GM21447 (cell line): ENCODE measurements around the gene NAA60.

Experiments
- ATAC-seq: cut with Tn5 transposase; IDR thresholded peaks from one replicate; pipeline ENCODE4 v1.9.1; 2021; ENCODE audit not compliant: unreplicated experiment

Gene NAA60

DNA sequence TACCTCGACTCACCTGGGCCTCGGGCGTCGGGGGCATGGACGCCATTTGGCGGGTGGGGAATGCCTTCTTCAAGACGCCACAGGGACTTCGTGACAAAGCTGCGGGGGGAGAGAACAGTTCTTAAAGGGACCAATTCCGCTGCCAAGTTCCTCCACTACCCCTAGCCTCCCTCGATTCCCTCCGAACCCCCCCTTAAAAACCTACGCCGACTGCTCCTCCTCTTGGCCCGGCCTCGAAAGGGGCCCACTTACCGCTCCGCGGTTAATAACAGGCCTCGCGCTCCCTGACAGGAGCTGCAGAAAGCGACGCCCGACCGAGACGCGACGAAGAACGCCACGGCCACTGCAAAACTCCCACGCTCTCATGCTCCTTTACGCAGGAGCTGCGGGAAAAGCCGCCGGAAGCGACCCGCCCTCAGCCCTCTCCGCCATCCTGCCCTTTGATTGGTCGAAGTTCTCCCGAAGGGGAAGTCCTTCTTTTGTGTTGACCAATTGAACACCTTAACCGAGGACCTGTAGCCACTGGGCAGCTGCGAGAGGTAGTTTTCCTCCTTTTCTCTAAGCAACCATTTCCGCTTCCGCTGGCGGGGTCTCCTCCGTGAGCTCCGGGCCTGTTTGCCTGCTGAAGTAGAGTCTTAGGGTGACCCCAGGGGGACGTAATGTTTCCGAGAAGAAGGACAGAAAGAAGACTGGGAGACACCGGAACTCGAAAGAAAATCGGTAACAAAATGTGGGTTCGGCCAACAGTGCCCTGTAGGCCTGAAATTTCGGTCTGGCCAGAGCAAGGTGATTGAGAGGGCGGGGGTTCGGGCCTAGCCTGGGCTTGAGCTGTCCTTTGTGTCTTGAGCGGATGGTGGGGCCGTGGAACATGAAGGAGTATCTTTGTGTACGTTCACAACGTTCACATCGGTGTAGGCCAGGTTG, at the start of gene NAA60, which contains the start of gene ZNF597:
TSS of gene NAA60 (plus strand) at position 573 of the 924 bp plus-strand sequence. CDS start 32,548 bp downstream, outside the sequence.
TSS of gene ZNF597 (minus strand) at position 397 of the 924 bp plus-strand sequence. CDS start at position 46, 351 bp downstream.
- peak; percentile 89 for ATAC-seq

DNA sequence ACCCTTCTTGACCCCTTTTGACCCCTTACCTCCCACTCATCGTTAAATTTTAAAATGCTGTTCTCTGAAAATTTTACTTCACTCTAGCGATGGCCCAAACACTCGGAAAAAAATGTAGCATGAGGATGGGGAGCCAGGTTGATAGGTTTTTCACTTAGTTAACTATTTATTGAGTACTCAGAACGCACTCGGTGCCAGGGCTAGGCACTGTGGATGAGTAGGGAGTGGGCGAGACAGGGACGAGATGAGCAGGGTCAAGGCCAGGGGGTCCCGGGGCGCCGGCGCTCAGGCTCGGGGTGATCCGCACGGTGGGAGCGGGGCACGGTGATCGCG, 43.1 kb upstream of the NAA60 start:
- no peak for ATAC-seq

DNA sequence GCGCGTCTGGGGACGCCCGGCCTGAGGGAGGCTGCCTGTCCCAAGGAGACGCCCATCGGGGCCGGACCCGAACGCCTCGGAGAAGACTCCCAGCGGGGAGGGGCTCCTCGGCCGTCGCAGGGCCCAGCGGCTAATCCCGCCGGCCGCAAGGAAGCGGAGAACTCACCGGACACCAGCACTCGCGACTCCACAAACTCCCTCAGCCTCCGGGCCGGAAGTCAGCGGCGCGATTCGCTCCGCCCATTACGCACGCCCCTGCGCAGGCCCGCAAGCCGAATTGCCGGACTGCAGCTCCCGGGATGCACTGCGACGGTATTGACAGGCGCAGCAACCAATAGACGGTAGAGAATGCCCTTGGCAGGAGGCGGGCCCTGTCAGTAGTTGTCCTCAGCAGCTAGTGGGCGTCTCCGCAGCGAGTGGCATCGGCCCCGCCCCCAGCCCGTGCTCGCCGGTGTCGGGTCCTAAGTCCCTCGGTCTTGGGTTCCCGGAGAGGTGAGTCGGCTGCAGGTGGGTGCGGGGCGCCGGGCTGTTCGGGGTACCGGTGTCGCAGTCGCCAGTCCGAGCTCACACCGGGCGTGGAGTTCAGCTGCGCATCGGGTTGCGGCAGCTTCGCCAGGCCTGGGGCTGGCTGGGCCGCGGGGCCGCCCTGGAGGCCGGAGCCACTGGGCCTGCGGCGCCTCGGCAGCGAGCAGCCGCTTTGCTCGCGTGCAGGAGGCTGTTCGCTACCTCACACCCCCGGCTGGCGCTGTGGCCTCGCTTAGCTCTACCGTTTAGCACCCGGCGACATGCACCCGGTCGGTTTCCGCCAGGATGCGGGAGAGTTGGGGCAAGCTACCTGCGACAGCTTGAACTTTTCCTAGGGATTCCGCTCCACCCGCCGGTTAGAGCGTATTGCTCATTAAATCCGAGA, 42.4 kb upstream of the NAA60 start, which contains the start of the genes ZNF174 and ZSCAN32:
TSS of gene ZNF174 (plus strand) at position 437 of the 910 bp plus-strand sequence. CDS start 790 bp downstream, outside the sequence.
TSS of gene ZSCAN32 (minus strand) at position 226 of the 910 bp plus-strand sequence. CDS start 3,447 bp downstream, outside the sequence.
- peak; percentile 97 for ATAC-seq

DNA sequence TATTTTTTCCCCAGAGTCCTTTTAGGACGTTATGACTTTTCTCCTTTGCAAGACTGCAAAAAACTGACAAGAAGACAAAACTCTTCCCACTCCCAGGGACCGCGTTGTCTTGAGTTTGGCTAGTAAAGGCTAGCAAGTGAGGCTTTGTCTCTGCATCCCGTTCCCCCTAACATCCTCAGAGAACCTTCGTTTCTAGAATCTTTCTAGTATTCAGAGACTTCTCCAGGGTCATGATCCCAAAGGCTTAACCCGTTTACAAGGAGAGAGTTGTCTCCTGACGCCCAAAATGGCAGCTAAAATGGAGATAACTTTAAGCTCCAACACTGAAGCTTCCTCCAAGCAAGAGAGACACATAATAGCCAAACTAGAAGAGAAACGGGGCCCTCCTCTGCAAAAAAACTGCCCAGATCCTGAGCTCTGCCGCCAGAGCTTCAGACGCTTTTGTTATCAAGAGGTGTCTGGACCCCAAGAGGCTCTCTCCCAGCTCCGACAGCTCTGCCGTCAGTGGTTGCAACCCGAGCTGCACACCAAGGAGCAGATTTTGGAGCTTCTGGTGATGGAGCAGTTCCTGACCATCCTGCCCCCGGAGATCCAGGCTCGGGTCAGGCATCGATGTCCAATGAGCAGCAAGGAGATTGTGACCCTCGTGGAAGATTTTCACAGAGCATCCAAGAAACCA, 41.6 kb upstream of the NAA60 start:
- no peak for ATAC-seq

DNA sequence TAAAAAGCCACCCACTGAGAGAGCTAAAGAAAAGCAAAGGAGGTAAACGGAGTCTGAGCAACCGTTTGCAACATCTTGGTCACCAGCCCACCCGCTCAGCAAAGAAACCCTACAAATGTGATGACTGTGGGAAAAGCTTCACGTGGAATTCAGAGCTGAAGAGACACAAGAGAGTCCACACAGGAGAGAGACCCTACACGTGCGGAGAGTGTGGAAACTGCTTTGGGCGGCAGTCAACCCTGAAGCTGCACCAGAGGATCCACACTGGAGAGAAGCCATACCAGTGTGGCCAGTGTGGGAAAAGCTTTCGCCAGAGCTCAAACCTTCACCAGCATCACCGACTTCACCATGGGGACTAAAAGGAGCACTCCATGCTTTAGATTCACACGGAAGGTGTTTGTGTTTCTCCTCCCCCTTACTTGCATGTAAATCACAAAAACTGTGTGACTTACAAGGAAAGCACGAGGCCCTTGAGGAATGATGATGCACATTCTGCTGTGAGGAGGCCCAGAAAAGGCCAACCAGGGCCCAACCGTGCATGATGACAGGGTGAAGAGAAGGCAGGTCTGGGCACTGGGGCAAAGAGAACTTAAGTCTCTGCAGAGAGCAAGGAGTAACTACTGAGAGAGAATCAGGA, 34.8 kb upstream of the NAA60 start:
- ATAC-seq = no peak

DNA sequence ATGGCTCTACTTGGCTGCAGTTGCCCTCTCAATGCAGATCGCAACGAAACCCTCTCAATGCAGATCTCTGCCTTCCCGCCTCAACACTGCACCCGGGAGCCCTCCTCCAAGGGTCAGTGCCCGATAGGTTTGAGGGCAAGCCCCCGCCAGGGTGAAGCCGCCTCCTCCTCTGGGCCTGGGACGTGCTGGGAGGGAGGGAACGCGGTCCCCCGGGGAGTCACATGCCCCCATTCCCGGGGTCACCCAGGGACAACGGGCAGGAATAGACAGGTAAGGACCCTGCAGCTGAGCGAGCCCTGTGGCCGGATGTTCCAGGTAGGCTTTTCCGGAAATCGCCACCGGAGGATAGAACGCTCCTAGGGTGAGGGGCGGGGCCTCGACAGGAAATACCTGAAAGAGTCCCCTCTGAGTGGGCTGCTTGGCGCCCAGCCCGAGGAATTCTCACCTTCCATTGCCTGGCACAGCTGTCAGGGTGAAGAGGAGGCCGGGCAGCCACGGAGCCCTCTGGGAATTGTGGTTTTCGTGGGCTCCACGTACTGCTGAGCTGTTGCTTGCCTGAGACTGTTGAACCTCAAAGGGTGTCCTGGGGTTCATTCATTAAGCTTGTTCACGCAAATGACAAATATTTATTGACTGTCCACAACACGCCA, 29.6 kb upstream of the NAA60 start:
- no peak for ATAC-seq

DNA sequence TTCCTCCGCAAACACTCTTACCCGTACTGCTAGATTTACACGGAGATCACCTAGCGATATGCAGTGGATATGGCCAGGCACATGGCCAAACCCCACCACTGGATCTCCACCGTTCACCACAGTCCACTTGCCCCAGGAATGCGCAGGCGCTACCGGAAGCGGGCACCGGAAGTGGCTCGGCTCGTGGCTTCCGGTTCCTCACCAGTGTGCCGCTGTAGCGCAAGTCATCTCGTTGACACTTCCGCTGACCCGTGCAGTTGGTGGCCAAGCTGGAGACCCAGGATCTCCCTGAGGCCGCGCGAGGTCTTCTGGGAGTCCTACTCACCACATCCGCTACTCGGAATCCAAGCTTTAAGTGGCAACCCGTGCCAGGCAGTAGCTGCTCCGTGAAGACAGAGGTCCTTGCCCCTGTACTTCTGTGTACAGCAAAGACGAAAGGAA, 11.7 kb upstream of the NAA60 start:
- no peak for ATAC-seq

DNA sequence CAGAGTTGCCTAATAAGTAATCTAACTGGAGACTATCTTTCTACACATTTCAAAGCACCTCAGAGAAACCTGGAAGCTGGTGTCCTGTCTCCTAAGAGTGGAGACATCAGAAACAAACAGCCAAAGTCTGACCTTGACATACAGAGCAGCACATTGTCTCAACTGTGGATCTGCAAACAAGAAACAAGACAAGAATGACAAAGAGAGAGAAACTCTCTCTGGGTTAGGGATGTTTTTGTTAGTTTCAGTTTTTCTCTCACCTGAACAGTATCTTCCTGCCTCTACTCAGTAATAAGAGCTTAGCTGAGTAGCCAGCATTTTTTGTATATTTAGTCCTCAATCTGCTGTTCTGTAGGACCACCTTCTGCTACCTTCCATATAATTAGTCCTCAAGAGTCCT, 9.1 kb upstream of the NAA60 start:
- ATAC-seq = no peak

DNA sequence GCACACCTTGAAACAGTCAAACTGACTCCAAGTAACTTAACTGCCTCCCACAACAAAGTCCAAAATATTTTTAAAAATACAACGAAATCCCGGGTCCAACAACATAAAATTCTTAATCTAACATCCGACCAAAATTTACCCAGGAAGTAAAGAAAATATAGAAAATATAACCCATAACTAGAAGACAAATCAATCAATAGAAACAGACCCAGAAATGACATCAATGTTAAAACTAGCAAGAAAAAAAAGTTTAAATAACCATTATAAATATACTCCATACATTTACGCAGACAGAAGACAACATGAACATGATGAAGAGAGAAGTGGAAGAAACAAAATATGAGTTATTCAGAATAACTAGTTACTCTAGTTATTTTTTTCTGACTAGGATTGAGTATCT, 3.8 kb upstream of the NAA60 start:
- ATAC-seq = no peak

DNA sequence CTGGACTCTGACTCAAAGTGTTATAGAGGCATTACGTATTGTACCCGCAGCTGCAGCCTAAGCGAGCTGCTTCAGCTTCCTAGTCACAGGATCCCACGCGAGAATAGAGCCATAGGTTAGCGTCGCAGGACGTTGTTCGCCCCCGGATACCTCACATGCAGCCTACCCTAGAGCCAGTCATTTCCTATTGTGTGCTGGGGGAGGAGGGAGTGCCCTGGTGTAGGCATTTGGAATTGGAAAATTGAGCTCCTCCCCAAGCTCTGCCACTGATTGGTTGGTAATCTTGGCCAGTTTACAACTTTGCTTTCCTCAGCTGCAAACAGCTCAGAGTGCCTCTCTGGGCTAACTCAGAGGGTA, 530 bp downstream of the NAA60 start:
- peak; percentile 33 for ATAC-seq

DNA sequence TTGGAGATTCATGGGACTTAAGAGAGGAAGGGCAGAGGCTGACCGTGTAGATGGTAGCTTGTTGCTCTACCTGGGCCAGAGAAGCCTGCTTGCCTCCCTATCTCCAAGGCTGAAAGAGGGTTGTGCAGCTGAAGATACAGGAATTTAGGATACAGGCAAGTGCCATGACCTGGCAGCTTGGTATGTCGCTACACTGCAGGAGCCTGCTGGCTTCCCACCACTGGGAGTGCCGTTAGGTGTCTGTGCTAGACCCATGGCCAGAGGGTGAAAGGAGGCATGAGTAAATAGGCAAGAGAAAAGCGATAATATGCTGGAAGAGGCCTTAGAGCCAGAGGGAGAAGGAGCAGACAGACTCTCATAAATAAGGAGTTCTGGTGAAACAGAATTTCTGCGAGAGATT, 10.6 kb downstream of the NAA60 start:
- no peak for ATAC-seq

DNA sequence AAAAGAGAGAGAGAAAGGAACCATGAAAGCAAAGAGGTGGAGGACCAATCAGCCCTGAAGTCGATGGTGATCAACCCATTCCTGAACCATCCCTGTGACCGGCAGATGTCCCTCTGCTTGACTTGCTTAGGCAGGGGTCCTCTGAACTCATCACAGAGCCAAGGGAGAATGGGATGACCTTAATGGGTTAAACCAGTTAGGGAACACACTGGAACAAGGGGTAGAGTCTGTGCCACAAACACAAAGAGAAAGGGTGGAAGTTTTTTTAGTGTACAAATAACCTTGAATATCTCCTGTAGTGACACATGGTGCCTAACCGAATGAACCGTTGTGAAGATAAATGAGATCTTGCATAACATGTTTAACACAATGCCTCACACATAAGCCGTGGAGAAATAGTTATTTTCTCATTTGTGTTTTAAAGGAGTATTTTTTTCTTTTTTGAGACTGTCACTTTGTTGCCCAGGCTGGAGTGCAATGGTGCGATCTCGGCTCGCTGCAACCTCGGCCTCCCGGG, 11.2 kb downstream of the NAA60 start:
- no peak for ATAC-seq

DNA sequence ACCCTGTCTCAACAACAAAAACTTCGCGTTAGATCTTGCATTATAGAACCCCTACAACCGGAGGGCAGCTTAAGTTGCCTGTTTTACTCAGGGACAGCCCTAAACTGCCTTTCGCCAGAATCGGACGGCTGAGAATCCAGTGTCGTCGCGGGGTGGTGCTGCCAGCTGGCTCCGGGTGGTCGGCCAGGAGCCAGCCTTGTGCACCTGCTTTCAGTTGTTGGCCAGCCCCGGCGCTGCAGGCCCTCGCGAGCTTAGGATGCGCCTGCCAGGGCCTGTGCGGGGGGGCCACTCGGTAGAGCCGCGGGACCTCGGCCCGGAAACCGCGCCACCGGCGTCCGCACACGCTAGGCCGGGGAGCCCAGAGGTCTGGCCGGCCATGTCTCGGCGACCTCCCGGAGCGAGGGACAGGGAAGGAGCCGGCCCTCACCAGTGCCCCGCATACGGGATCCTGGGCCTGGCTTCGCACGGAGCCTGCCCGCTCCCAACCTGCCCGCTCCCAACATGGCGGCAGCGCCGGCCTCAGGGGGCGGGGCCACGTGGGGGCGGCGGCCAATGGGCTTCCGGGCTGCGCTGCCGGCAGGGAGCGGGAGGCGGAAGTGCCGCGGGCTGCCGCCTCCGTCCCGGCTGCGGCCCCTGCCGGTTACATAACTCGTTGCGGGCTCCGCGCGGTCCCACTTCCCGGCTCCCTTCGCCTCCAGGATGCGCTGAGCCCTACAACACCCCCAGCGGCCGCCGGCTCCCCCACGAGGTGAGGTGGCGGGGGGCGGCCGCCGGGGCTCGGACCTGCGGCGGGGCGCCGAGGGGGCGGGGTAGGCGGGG, 14.2 kb downstream of the NAA60 start:
- ATAC-seq = peak; percentile 61

DNA sequence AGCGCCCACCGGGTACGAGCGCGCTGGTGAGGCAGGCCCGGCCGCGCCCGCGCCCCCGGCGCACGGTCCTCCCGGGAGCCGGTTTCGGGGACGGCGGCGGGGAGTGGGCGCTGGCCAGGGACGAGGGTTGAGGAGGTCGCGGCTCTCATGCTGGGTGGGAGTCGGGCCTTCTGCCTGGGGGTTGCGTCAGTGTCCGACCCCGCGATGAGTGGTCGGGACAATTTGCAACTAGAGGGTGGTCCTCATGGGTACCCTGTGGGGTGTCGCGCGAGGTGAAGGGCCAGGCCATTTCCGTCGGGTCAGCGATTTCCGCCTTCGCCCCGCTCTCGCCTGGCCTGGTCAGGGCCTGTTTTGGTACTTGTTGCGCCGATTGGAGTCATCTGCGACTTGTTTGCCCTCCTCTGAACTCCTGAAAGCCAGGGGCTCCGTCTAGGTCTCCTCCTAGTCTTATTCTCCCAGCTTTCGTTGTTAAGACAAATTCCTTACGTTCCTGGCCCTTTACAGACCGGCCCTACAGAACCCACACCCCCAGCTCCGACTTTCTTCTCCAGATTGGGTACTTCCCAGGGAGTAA, 14.9 kb downstream of the NAA60 start:
- ATAC-seq = no peak

DNA sequence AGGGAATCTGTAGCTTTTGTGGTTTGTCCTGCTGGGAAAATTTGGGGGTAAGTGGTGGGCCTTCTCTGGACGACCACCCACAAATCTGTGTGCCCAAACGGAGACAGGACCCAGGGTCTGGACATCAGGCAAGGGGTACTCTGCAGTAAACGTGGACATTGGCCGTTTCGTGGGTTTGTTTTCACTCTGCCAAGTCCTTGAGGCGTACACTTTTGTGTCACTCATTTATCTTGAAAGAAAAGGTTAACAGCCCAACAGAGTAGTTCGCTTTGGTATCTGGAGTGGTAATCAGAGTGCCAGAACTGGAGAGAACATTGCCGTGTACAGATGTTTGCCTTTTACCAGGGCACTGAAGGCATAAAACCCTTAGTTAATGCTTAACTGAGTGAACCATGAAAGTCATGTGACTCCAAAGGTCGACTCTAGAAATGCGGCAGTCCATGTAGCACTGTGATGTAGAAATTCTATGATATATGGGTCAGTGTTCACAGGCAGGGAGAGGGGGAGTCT, 15.4 kb downstream of the NAA60 start:
- peak; percentile 41 for ATAC-seq

DNA sequence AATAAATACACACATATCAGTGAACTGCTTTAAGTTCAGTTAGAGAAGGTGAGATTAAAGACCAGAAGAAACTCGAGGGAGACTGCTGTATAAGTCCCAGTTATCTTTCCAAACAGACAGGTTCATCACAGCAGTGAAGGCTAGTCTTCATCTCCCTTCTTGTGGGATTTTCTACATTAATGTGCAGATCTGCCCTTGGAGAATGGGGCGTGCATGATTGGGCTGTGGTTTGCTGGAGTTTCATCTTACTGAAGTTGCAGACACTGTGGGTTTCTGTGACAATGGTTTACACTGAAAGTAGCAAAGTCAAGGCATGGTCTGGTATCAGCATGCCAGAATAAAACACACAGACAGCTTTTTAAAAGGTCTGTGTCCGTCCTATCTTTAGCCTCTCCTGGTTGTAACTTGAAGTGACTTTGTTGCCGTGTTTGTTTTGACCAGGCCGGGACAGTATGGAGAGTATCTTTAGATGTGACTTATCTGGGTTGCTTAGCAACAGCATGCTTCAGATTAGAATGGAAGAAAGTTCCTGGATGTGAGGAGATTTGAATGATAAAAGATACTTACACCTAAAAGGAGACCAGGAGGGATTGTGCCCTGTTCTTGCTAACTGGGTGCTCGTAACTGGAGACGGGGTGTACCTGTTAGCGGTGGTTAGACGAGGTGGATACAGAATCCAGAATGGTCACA, 16.1 kb downstream of the NAA60 start:
- no peak for ATAC-seq

DNA sequence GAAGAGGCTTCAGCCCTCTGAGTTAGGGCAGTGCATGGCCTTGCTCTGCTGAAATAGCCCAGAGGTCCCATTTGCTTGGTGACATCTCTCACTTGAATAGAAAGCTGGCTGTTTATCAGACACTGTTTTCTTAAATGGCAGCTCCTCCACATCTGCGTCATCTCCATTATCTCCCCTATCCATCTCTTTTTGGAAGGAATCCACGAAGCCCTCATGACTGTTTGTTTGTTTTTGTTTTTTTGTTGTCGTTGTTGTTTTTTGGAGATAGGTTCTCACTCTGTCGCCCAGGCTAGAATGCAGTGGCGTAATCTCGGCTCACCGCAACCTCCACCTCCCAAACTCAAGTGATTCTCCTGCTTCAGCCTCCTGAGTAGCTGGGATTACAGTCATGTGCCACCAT, 16.6 kb downstream of the NAA60 start:
- ATAC-seq = no peak

DNA sequence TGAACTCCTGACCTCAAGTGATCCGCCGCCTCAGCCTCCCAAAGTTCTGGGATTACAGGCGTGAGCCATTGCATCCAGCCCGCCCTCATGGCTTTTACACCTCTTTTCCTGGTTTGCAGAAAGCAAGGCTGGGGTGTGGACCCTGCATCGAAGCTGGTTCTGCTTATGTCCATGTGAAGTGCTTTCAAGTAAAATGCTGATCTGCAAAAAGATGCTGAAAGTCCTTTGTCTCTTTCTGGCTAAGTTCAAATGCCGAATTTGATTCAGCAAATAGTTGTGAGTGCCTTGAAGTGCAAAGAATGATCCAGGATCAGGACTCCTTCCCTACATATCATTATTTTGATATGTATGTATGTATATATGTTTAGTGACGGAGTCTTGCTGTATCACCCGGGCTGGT, 17.1 kb downstream of the NAA60 start:
- ATAC-seq = no peak
